Testis (tissue), 2 donors: ENCODE measurements around the gene MEIS2.

Experiments used
- CTCF ChIP-seq, 3 experiments: fragments of 450-650 bp in 2 of 3; fragments of 200-600 bp in 1 of 3; sonication (generic) in 1 of 3; IDR thresholded peaks; one replicate each; pipeline ENCODE4 v1.5.1; 2016 to 2019; ENCODE audit warnings: antibody characterized with exemption in 3 of 3, mild to moderate bottlenecking in 2 of 3, moderate library complexity in 1 of 3
- POLR2A ChIP-seq: fragments of 450-650 bp; IDR thresholded peaks from one replicate; pipeline ENCODE4 v1.6.1; 2017; ENCODE audit warnings: antibody characterized with exemption, mild to moderate bottlenecking, moderate library complexity

- TF ChIP-seq CTCF (IDR thresholded peaks at IDR 0.05) (no peak), POLR2A (no peak)
These were observed 241.9 kb downstream of the MEIS2 start for GRCh38 chr15:36858423-36858822.
